Neural cell (in vitro differentiated cells): ENCODE results near the gene ERCC5. TPM values are rescaled to one million over a fixed set of nuclear protein-coding genes. Genes with fewer than 3 reads are reported as not detected.

Source experiments
- H2AFZ ChIP-seq: fragments of 200-600, 300-800 bp; sonication (generic), shearing (Covaris generic); 2 replicates; pipeline ENCODE4 v1.6.0; 2014; ENCODE audit warnings: low read depth, mild to moderate bottlenecking, antibody characterized with exemption, low read length, moderate library complexity
- H3F3A ChIP-seq: fragments of 200-600 bp; shearing (Covaris generic); 2 replicates; pipeline ENCODE4 v1.6.1; 2016; ENCODE audit warnings: mild to moderate bottlenecking, moderate library complexity, mixed read lengths, antibody characterized with exemption, low read length; ENCODE audit not compliant: insufficient read depth, poor library complexity, severe bottlenecking
- H3K27ac ChIP-seq: fragments of 200-600, 300-800 bp; sonication (generic), shearing (Covaris generic); 2 replicates; pipeline ENCODE4 v1.5.1; 2014; ENCODE audit warnings: mild to moderate bottlenecking, low read length, moderate library complexity
- H3K27me3 ChIP-seq: fragments of 300-800, 200-600 bp; sonication (generic), shearing (Covaris generic); 2 replicates; pipeline ENCODE4 v1.6.0; 2014; ENCODE audit warnings: mild to moderate bottlenecking, low read depth, low read length, moderate library complexity; ENCODE audit not compliant: insufficient read depth
- H3K36me3 ChIP-seq: fragments of 300-800, 200-600 bp; sonication (generic), shearing (Covaris generic); 2 replicates; pipeline ENCODE4 v1.5.1; 2014; ENCODE audit warnings: mild to moderate bottlenecking, antibody characterized with exemption, low read length, moderate library complexity; ENCODE audit not compliant: insufficient read depth
- H3K4me2 ChIP-seq: fragments of 300-800, 200-600 bp; sonication (generic), shearing (Covaris generic); 2 replicates; pipeline ENCODE4 v1.6.0; 2014; ENCODE audit warnings: mild to moderate bottlenecking, low read length
- H3K4me3 ChIP-seq: fragments of 300-800, 200-600 bp; sonication (generic), shearing (Covaris generic); 2 replicates; pipeline ENCODE4 v1.5.1; 2014; ENCODE audit warnings: mild to moderate bottlenecking, low read length, moderate library complexity
- H3K79me2 ChIP-seq: fragments of 200-600 bp; shearing (Covaris generic); replicated peaks from 2 replicates; pipeline ENCODE4 v1.6.0; 2014; ENCODE audit warnings: mild to moderate bottlenecking, low read length, moderate library complexity; ENCODE audit not compliant: insufficient read depth
- H3K9ac ChIP-seq: fragments of 300-800, 200-600 bp; sonication (generic), shearing (Covaris generic); 2 replicates; pipeline ENCODE4 v1.6.1; 2016; ENCODE audit warnings: mild to moderate bottlenecking, low read length, mixed read lengths
- H3K9me2 ChIP-seq: fragments of 200-600 bp; shearing (Covaris generic); 2 replicates; pipeline ENCODE4 v1.6.1; 2016; ENCODE audit warnings: mild to moderate bottlenecking, low read length, mixed read lengths; ENCODE audit not compliant: insufficient read depth
- H3K9me3 ChIP-seq: fragments of 200-600, 300-800 bp; sonication (generic), shearing (Covaris generic); 2 replicates; pipeline ENCODE4 v1.6.1; 2016; ENCODE audit warnings: mild to moderate bottlenecking, mixed run types, low read length, moderate library complexity, mixed read lengths
- H4K20me1 ChIP-seq: fragments of 200-600 bp; shearing (Covaris generic); 2 replicates; pipeline ENCODE4 v1.6.1; 2016; ENCODE audit warnings: mild to moderate bottlenecking, mixed run types; ENCODE audit not compliant: insufficient read depth
- CTCF ChIP-seq: fragments of 450-650 bp; IDR thresholded peaks from 2 replicates; pipeline ENCODE4 v1.5.1; 2014; ENCODE audit warnings: antibody characterized with exemption, mild to moderate bottlenecking, moderate library complexity; ENCODE audit not compliant: poor library complexity, severe bottlenecking
- EP300 ChIP-seq: fragments of 450-650 bp; conservative IDR thresholded peaks from 2 replicates; pipeline ENCODE4 v1.6.1; 2014; ENCODE audit warnings: antibody characterized with exemption, mild to moderate bottlenecking, moderate library complexity; ENCODE audit not compliant: poor library complexity, severe bottlenecking
- EZH2 ChIP-seq: fragments of 200-600, 300-800 bp; shearing (Covaris generic), sonication (generic); IDR thresholded peaks from 2 replicates; pipeline ENCODE4 v1.6.1; 2014; ENCODE audit warnings: antibody characterized with exemption, low read length, borderline replicate concordance, mild to moderate bottlenecking; ENCODE audit not compliant: insufficient read depth, poor library complexity, severe bottlenecking
- MXI1 ChIP-seq: fragments of 450-650 bp; conservative IDR thresholded peaks from 2 replicates; pipeline ENCODE4 v1.6.1; 2014; ENCODE audit warnings: antibody characterized with exemption, mild to moderate bottlenecking; ENCODE audit not compliant: poor library complexity, severe bottlenecking
- POLR2AphosphoS5 ChIP-seq: IDR thresholded peaks from 2 replicates; pipeline ENCODE4 v1.6.1; 2012
- RAD21 ChIP-seq: fragments of 450-650 bp; conservative IDR thresholded peaks from 2 replicates; pipeline ENCODE4 v1.6.1; 2014; ENCODE audit warnings: antibody characterized with exemption, mild to moderate bottlenecking, moderate library complexity
- REST ChIP-seq: IDR thresholded peaks from 2 replicates; pipeline ENCODE4 v1.6.1; 2012; ENCODE audit warnings: borderline replicate concordance
- SMC3 ChIP-seq: fragments of 450-650 bp; conservative IDR thresholded peaks from 2 replicates; pipeline ENCODE4 v1.6.1; 2014; ENCODE audit warnings: antibody characterized with exemption, mild to moderate bottlenecking, moderate library complexity; ENCODE audit not compliant: poor library complexity
- TAF1 ChIP-seq: IDR thresholded peaks from 2 replicates; pipeline ENCODE4 v1.6.1; 2012; ENCODE audit warnings: low read depth
- polyA plus RNA-seq: library from polyadenylated mRNA; depleted of rRNA; stranded (reverse); fragments of >200 nt; gene quantifications from 2 replicates; pipeline ENCODE4 v1.2.3, GENCODE V29; 2014

The ERCC5 gene
- polyA plus RNA-seq, 1 donor from 2014 or later: 67.5 TPM

- H3K4me2 ChIP-seq: no peak overlapping the region
- no peaks in the 10 kb centered on the region for H3K36me3 ChIP-seq
- H3K27me3 ChIP-seq: no peaks in the 10 kb centered on the region
- H3K9me3 ChIP-seq: no peaks in the 10 kb centered on the region
- no peaks in the 10 kb centered on the region for H4K20me1 ChIP-seq
- H3F3A ChIP-seq: no peaks in the 10 kb centered on the region
- TF ChIP-seq REST: no peak
- TF ChIP-seq SMC3: no peak
- TF ChIP-seq POLR2AphosphoS5: no peak
- no peak for TF ChIP-seq CTCF
- TF ChIP-seq RAD21: no peak
- no peak for TF ChIP-seq EP300
- no peak for TF ChIP-seq EZH2
- TF ChIP-seq MXI1: no peak
- no peak for TF ChIP-seq TAF1
- H2AFZ ChIP-seq: no peak overlapping the region
- no peaks in the 10 kb centered on the region for H3K9me2 ChIP-seq
- H3K79me2 ChIP-seq: no peaks in the 10 kb centered on the region
- H3K4me3 ChIP-seq: no peak overlapping the region
- H3K9ac ChIP-seq: no peak overlapping the region
- no peak overlapping the region for H3K27ac ChIP-seq
Measured at GRCh38 chr13:102902789-102903347, 57.0 kb downstream of the ERCC5 start.

- H3K4me3 ChIP-seq: no peak overlapping the region
Measured at GRCh38 chr13:102903659-102904407, 58.0 kb downstream of the ERCC5 start.

More at GRCh38 chr13:102903659-102904407, 58.0 kb downstream of the ERCC5 start:
- H3K9ac ChIP-seq: no peak overlapping the region
- no peaks in the 10 kb centered on the region for H3K9me2 ChIP-seq
- H3K27ac ChIP-seq: no peak overlapping the region
- H3K27me3 ChIP-seq: no peaks in the 10 kb centered on the region
- H3K79me2 ChIP-seq: no peaks in the 10 kb centered on the region
- H3K9me3 ChIP-seq: no peaks in the 10 kb centered on the region
- no peak overlapping the region for H3K4me2 ChIP-seq
- TF ChIP-seq REST (no peak), POLR2AphosphoS5 (no peak), SMC3 (peak; percentile 70), CTCF (peak; percentile 68), TAF1 (no peak), RAD21 (peak; percentile 78), EP300 (no peak), MXI1 (no peak), EZH2 (no peak)
- H3K36me3 ChIP-seq: no peaks in the 10 kb centered on the region
- H4K20me1 ChIP-seq: no peaks in the 10 kb centered on the region
- no peaks in the 10 kb centered on the region for H3F3A ChIP-seq
- no peak overlapping the region for H2AFZ ChIP-seq
